MM.1S (cell line): ENCODE results near the gene MGAT2.

Source experiments
- EZH2 ChIP-seq: fragments of 300-600 bp; sonication (generic); optimal IDR thresholded peaks from 2 replicates; pipeline ENCODE3; 2017; ENCODE audit warnings: low read depth, mild to moderate bottlenecking, antibody characterized with exemption, low read length, mixed read lengths
- EZH2phosphoT487 ChIP-seq: fragments of 300-600 bp; sonication (generic); IDR thresholded peaks from 2 replicates; pipeline ENCODE4 v1.6.1; 2018; ENCODE audit warnings: antibody characterized with exemption, low read length
- TF ChIP-seq, protein P1 (sequence below): fragments of 300-600 bp; sonication (generic); IDR thresholded peaks from 2 replicates; pipeline ENCODE4 v1.5.1; 2016; ENCODE audit warnings: antibody characterized with exemption, low read length, mixed read lengths

DNA sequence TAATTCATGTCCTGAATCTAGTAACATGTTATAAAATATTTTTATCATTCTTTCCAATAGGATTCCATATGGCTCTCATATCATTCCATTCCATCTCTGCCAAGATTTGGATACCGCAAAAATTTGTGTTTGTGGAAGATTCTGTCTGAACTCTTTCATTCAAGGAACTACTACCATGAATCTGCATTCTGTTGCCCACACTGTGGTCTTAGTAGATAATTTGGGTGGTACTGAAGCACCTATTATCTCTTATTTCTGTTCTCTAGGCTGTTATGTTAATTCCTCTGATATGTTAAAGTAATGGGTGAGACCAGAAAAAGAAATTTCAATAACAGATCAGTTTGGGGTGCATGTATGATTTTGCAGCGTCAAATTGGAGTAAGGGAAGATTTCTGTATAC is 6.4 kb upstream of the MGAT2 start:
- TF ChIP-seq, protein P1, sequence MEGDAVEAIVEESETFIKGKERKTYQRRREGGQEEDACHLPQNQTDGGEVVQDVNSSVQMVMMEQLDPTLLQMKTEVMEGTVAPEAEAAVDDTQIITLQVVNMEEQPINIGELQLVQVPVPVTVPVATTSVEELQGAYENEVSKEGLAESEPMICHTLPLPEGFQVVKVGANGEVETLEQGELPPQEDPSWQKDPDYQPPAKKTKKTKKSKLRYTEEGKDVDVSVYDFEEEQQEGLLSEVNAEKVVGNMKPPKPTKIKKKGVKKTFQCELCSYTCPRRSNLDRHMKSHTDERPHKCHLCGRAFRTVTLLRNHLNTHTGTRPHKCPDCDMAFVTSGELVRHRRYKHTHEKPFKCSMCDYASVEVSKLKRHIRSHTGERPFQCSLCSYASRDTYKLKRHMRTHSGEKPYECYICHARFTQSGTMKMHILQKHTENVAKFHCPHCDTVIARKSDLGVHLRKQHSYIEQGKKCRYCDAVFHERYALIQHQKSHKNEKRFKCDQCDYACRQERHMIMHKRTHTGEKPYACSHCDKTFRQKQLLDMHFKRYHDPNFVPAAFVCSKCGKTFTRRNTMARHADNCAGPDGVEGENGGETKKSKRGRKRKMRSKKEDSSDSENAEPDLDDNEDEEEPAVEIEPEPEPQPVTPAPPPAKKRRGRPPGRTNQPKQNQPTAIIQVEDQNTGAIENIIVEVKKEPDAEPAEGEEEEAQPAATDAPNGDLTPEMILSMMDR: no peak
- no peak for TF ChIP-seq EZH2
- no peak for TF ChIP-seq EZH2phosphoT487
